K562 (cell line): ENCODE results near the gene CWF19L1.

Experiments used
- ATF1 ChIP-seq, 2 experiments: fragments of 450-650 bp in 1 of 2; IDR thresholded peaks; 2 replicates each; pipeline ENCODE4 v1.6.1; 2016; ENCODE audit warnings: missing compliant biosample characterization in 1 of 2, missing genetic modification characterization in 1 of 2
- CTCF ChIP-seq, 3 experiments: IDR thresholded peaks in 2 of 3; conservative IDR thresholded peaks in 1 of 3; 2 replicates each; pipeline ENCODE4 v1.5.1; 2011 to 2012; ENCODE audit warnings: low read length in 3 of 3, mild to moderate bottlenecking in 3 of 3, control low read depth in 2 of 3, improper control_type of control experiment in 1 of 3, inconsistent platforms in 1 of 3, low read depth in 1 of 3, mixed read lengths in 1 of 3, moderate library complexity in 1 of 3; ENCODE audit not compliant: insufficient read depth in 2 of 3
- FOXM1 ChIP-seq, 2 experiments: fragments of 450-650 bp in 1 of 2; sonication (generic) in 1 of 2; formaldehyde crosslinking in 1 of 2; IDR thresholded peaks; 2 replicates each; pipeline versions ENCODE4 v1.6.1 to v1.9.0; 2017 to 2022; ENCODE audit warnings: low read depth in 2 of 2, mild to moderate bottlenecking in 2 of 2, missing genetic modification reagents in 1 of 2, moderate library complexity in 1 of 2
- GABPA ChIP-seq: fragments of 200-800 bp; sonication (Bioruptor generic); conservative IDR thresholded peaks from 2 replicates; pipeline ENCODE4 v1.6.1; 2016; ENCODE audit warnings: low read depth, missing genetic modification characterization, missing compliant biosample characterization
- HNRNPK ChIP-seq: fragments of 200-400 bp; formaldehyde crosslinking; IDR thresholded peaks from one replicate; pipeline ENCODE4 v1.6.1; 2018; ENCODE audit warnings: mild to moderate bottlenecking, low read depth, low read length; ENCODE audit not compliant: poor library complexity, severe bottlenecking
- JUNB ChIP-seq: fragments of 450-650 bp; formaldehyde crosslinking; conservative IDR thresholded peaks from 2 replicates; pipeline ENCODE4 v1.4.0; 2020; ENCODE audit warnings: mild to moderate bottlenecking
- SMC3 ChIP-seq: conservative IDR thresholded peaks from 2 replicates; pipeline ENCODE4 v1.6.1; 2011; ENCODE audit warnings: low read depth, low read length, improper control_type of control experiment; ENCODE audit not compliant: insufficient read depth
- TF ChIP-seq, protein P1 (sequence below): IDR thresholded peaks from 3 replicates; pipeline ENCODE4 v1.6.1; 2011; ENCODE audit warnings: borderline replicate concordance, mild to moderate bottlenecking, moderate library complexity; ENCODE audit not compliant: insufficient read length; ENCODE audit errors: extremely low read depth
- TF ChIP-seq, protein P2 (sequence below), 2 experiments: IDR thresholded peaks; 2 replicates each; pipeline ENCODE4 v1.6.1; 2012; ENCODE audit warnings: improper control_type of control experiment in 2 of 2, low read depth in 2 of 2, low read length in 2 of 2, borderline replicate concordance in 1 of 2

GRCh38 chr10:100239851-100240250 lies 27.6 kb downstream of the CWF19L1 start:
- TF ChIP-seq SMC3 (no peak), HNRNPK (no peak), JUNB (no peak), FOXM1 (IDR thresholded peaks at IDR 0.05; ENCODE audit: low read depth) (no peak), FOXM1 (CRISPR knock-in tag; IDR thresholded peaks at IDR 0.05; ENCODE audit: low read depth) (no peak), GABPA (tag) (no peak), ATF1 (CRISPR knock-in tag; IDR thresholded peaks at IDR 0.05) (no peak), ATF1 (tag; IDR thresholded peaks at IDR 0.05) (no peak), CTCF (IDR thresholded peaks at IDR 0.05 in 2 of 3, conservative IDR thresholded peaks at IDR 0.05 in 1 of 3; ENCODE audit: insufficient read depth in 2 of 3, low read depth in 1 of 3, low read length in 3 of 3) (no peak)
- TF ChIP-seq, protein P1, sequence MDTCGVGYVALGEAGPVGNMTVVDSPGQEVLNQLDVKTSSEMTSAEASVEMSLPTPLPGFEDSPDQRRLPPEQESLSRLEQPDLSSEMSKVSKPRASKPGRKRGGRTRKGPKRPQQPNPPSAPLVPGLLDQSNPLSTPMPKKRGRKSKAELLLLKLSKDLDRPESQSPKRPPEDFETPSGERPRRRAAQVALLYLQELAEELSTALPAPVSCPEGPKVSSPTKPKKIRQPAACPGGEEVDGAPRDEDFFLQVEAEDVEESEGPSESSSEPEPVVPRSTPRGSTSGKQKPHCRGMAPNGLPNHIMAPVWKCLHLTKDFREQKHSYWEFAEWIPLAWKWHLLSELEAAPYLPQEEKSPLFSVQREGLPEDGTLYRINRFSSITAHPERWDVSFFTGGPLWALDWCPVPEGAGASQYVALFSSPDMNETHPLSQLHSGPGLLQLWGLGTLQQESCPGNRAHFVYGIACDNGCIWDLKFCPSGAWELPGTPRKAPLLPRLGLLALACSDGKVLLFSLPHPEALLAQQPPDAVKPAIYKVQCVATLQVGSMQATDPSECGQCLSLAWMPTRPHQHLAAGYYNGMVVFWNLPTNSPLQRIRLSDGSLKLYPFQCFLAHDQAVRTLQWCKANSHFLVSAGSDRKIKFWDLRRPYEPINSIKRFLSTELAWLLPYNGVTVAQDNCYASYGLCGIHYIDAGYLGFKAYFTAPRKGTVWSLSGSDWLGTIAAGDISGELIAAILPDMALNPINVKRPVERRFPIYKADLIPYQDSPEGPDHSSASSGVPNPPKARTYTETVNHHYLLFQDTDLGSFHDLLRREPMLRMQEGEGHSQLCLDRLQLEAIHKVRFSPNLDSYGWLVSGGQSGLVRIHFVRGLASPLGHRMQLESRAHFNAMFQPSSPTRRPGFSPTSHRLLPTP: no peak
- TF ChIP-seq, protein P2, sequence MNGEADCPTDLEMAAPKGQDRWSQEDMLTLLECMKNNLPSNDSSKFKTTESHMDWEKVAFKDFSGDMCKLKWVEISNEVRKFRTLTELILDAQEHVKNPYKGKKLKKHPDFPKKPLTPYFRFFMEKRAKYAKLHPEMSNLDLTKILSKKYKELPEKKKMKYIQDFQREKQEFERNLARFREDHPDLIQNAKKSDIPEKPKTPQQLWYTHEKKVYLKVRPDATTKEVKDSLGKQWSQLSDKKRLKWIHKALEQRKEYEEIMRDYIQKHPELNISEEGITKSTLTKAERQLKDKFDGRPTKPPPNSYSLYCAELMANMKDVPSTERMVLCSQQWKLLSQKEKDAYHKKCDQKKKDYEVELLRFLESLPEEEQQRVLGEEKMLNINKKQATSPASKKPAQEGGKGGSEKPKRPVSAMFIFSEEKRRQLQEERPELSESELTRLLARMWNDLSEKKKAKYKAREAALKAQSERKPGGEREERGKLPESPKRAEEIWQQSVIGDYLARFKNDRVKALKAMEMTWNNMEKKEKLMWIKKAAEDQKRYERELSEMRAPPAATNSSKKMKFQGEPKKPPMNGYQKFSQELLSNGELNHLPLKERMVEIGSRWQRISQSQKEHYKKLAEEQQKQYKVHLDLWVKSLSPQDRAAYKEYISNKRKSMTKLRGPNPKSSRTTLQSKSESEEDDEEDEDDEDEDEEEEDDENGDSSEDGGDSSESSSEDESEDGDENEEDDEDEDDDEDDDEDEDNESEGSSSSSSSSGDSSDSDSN (IDR thresholded peaks at IDR 0.05; ENCODE audit: borderline replicate concordance in 1 of 2, low read depth in 2 of 2, low read length in 2 of 2): no peak
